ENCODE results near the gene RAB15. TPM values are rescaled to one million over a fixed set of nuclear protein-coding genes. Genes with fewer than 3 reads are reported as not detected.

Gene RAB15
- total and polyA plus RNA-seq, 2 of the 8 experiments (the other 6 are each of a cell fraction or from before 2014, with no cell fraction given) = 38.8 to 58.1 TPM

- TF ChIP-seq ZNF274 (IDR thresholded peaks at IDR 0.05; ENCODE audit: borderline replicate concordance, extremely low read depth, low read length) (no peak), NRF1 (IDR thresholded peaks at IDR 0.05; ENCODE audit: low read depth, low read length) (no peak)
These were observed 17.5 kb downstream of the RAB15 start (continued) for GRCh38 chr14:64954491-64955240.

Measured in H1 (cell line).